SK-N-SH treated with all-trans-retinoic acid at 6 μM for 48 hours (cell line): ENCODE results near the gene BPIFB2.

ENCODE experiments used
- ATAC-seq: fragments of 200-7000 bp; cut with Tn5 transposase; 3 replicates; pipeline ENCODE4 v1.9.1; 2020; ENCODE audit warnings: mild to moderate bottlenecking, moderate library complexity
- BACH2 ChIP-seq: fragments of 250-450 bp; sonication (Bioruptor Pico); IDR thresholded peaks from 2 replicates; pipeline ENCODE4 v1.9.0; 2021; ENCODE audit warnings: mild to moderate bottlenecking, borderline replicate concordance
- CSDC2 ChIP-seq: fragments of 250-450 bp; sonication (Bioruptor Pico); IDR thresholded peaks from 2 replicates; pipeline ENCODE4 v1.5.0; 2020; ENCODE audit warnings: mild to moderate bottlenecking, moderate library complexity
- ESRRG ChIP-seq: fragments of 250-450 bp; sonication (Bioruptor Pico); IDR thresholded peaks from 2 replicates; pipeline ENCODE4 v1.6.1; 2021; ENCODE audit warnings: mild to moderate bottlenecking
- OSR1 ChIP-seq: fragments of 250-450 bp; sonication (Bioruptor Pico); IDR thresholded peaks from 2 replicates; pipeline ENCODE4 v1.8.0; 2022; ENCODE audit warnings: moderate library complexity, mild to moderate bottlenecking, inconsistent platforms
- SNAI2 ChIP-seq: fragments of 250-450 bp; sonication (Bioruptor Pico); IDR thresholded peaks from 2 replicates; pipeline ENCODE4 v1.5.0; 2020; ENCODE audit warnings: mild to moderate bottlenecking, moderate library complexity
- TCF4 ChIP-seq: fragments of 250-450 bp; sonication (Bioruptor Pico); IDR thresholded peaks from 2 replicates; pipeline ENCODE4 v1.8.0; 2021; ENCODE audit warnings: mild to moderate bottlenecking, moderate library complexity, borderline replicate concordance
- ZC3H10 ChIP-seq: fragments of 250-450 bp; sonication (Bioruptor Pico); IDR thresholded peaks from 2 replicates; pipeline ENCODE4 v1.5.1; 2021; ENCODE audit warnings: mild to moderate bottlenecking, moderate library complexity
- ZFP3 ChIP-seq: fragments of 250-450 bp; sonication (Bioruptor Pico); IDR thresholded peaks from 2 replicates; pipeline ENCODE4 v1.5.0; 2020; ENCODE audit warnings: mild to moderate bottlenecking, moderate library complexity
- ZFP30 ChIP-seq: fragments of 450-650 bp; formaldehyde crosslinking; IDR thresholded peaks from 2 replicates; pipeline ENCODE4 v1.5.0; 2022; ENCODE audit warnings: mild to moderate bottlenecking, moderate library complexity
- ZNF565 ChIP-seq: fragments of 450-650 bp; formaldehyde crosslinking; conservative IDR thresholded peaks from 2 replicates; pipeline ENCODE4 v1.5.0; 2020; ENCODE audit warnings: low read depth, mild to moderate bottlenecking, moderate library complexity
- ZNF70 ChIP-seq: fragments of 450-650 bp; formaldehyde crosslinking; IDR thresholded peaks from 2 replicates; pipeline ENCODE4 v1.5.0; 2020; ENCODE audit warnings: mild to moderate bottlenecking, moderate library complexity
- TF ChIP-seq, protein P1 (sequence below): fragments of 250-450 bp; sonication (Bioruptor Pico); IDR thresholded peaks from 2 replicates; pipeline ENCODE4 v1.5.0; 2020; ENCODE audit warnings: mild to moderate bottlenecking, moderate library complexity
- TF ChIP-seq, protein P2 (sequence below): fragments of 250-450 bp; sonication (Bioruptor Pico); IDR thresholded peaks from 2 replicates; pipeline ENCODE4 v1.5.1; 2020; ENCODE audit warnings: low read depth, mild to moderate bottlenecking, moderate library complexity
- TF ChIP-seq, protein P3 (sequence below): fragments of 250-450 bp; sonication (Bioruptor Pico); IDR thresholded peaks from 2 replicates; pipeline ENCODE4 v1.8.0; 2020; ENCODE audit warnings: mild to moderate bottlenecking, moderate library complexity, borderline replicate concordance
- TF ChIP-seq, protein P4 (sequence below): fragments of 250-450 bp; sonication (Bioruptor Pico); IDR thresholded peaks from 2 replicates; pipeline ENCODE4 v1.5.1; 2021; ENCODE audit warnings: mild to moderate bottlenecking, moderate library complexity
- TF ChIP-seq, protein P5 (sequence below): fragments of 250-450 bp; sonication (Bioruptor Pico); IDR thresholded peaks from 2 replicates; pipeline ENCODE4 v1.8.0; 2021; ENCODE audit warnings: low read depth, mild to moderate bottlenecking, moderate library complexity, borderline replicate concordance

Gene BPIFB2

DNA sequence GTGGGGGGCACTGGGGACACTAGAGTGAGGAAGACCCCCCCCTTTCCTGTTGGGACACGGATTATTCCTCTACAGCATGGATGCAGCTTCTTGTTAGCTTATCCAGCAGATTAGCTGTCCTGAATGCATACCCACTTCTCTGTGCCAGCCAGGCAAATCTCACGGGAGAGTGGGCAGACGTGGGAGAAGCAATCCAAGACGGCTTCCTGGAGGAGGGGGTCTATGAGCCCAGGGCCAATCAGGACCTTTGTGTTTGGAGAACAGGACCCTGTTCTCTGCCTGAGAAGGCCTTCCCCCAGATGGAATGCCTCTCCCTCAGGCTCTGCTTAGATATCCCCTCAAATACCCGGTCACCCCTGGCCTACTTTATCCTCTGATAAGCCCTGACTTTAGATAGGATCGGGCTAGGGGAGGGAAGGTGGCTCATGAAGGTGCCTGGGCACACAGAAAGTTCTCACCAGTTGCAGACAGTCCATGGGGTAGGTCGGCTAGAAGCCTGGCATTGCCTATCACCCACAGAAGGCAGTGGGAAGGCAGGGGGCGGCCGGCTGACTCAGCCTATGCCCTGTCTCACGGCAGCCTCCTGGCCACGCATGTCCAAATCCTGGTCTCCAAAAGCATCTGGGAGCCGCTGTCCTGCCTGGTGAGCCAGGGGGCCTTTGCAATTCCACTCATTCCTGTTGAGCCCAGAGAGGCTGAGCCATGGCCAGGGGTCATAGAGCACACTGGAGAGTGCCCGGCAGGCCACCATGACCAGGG is 38.0 kb upstream of the BPIFB2 start:
- TF ChIP-seq OSR1 (CRISPR knock-in tag) (no peak), TCF4 (CRISPR knock-in tag) (no peak), ZFP3 (CRISPR knock-in tag) (no peak), CSDC2 (no peak), ZNF70 (CRISPR knock-in tag) (no peak), BACH2 (no peak), ZC3H10 (CRISPR knock-in tag) (no peak), ZNF565 (CRISPR knock-in tag) (no peak)
- TF ChIP-seq, protein P1, sequence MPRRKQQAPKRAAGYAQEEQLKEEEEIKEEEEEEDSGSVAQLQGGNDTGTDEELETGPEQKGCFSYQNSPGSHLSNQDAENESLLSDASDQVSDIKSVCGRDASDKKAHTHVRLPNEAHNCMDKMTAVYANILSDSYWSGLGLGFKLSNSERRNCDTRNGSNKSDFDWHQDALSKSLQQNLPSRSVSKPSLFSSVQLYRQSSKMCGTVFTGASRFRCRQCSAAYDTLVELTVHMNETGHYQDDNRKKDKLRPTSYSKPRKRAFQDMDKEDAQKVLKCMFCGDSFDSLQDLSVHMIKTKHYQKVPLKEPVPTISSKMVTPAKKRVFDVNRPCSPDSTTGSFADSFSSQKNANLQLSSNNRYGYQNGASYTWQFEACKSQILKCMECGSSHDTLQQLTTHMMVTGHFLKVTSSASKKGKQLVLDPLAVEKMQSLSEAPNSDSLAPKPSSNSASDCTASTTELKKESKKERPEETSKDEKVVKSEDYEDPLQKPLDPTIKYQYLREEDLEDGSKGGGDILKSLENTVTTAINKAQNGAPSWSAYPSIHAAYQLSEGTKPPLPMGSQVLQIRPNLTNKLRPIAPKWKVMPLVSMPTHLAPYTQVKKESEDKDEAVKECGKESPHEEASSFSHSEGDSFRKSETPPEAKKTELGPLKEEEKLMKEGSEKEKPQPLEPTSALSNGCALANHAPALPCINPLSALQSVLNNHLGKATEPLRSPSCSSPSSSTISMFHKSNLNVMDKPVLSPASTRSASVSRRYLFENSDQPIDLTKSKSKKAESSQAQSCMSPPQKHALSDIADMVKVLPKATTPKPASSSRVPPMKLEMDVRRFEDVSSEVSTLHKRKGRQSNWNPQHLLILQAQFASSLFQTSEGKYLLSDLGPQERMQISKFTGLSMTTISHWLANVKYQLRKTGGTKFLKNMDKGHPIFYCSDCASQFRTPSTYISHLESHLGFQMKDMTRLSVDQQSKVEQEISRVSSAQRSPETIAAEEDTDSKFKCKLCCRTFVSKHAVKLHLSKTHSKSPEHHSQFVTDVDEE (CRISPR knock-in tag), result no peak
- TF ChIP-seq, protein P2, sequence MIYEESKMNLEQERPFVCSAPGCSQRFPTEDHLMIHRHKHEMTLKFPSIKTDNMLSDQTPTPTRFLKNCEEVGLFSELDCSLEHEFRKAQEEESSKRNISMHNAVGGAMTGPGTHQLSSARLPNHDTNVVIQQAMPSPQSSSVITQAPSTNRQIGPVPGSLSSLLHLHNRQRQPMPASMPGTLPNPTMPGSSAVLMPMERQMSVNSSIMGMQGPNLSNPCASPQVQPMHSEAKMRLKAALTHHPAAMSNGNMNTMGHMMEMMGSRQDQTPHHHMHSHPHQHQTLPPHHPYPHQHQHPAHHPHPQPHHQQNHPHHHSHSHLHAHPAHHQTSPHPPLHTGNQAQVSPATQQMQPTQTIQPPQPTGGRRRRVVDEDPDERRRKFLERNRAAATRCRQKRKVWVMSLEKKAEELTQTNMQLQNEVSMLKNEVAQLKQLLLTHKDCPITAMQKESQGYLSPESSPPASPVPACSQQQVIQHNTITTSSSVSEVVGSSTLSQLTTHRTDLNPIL (CRISPR knock-in tag), result no peak
- no peak for ATAC-seq

DNA sequence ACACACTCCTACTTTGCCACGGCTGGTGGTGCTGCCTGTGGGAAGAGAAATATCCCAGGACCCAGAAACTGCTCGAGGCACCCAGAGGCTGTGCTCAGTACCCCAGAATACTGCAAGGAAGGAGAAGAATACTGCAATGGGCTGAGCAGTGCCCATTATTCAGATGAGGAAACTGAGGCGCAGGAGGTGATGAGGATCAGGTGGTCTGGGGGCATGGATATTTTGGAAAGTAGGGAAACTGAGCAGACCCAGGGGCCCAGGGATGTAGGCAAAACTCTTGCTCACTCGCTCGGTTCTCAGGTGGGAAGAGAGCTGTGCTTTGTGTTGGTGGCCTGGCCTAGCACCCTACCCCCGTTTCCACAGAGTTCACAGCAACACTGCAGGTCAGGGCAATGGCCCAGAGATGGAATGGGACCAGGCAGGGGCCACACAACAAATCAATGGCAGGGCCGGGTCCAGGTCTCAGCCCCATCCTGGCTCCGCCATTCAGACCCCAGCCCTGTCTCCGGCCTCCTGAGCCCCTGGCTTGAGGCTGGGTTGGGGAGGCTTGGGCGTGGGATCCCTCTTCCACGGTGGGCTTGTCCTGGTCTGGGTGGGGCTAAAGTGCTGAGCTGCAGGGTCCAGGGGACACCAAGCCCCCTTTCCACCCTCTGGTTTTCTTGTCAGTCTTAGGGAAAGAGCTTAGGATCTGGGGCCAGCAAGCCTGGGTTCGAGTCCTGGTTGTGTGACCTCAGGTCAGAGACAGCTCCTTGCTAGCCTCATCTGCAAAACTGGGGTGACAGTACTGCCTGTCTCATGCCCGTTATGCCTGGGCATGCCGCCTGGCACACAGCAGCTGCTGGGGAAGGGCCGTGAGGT is 37.2 kb upstream of the BPIFB2 start:
- TF ChIP-seq OSR1 (CRISPR knock-in tag) (no peak), SNAI2 (CRISPR knock-in tag) (no peak), BACH2 (no peak), ZNF565 (CRISPR knock-in tag) (no peak), ZFP30 (CRISPR knock-in tag) (no peak), ESRRG (CRISPR knock-in tag) (no peak)
- TF ChIP-seq, protein P1 (CRISPR knock-in tag), result no peak
- TF ChIP-seq, protein P3, sequence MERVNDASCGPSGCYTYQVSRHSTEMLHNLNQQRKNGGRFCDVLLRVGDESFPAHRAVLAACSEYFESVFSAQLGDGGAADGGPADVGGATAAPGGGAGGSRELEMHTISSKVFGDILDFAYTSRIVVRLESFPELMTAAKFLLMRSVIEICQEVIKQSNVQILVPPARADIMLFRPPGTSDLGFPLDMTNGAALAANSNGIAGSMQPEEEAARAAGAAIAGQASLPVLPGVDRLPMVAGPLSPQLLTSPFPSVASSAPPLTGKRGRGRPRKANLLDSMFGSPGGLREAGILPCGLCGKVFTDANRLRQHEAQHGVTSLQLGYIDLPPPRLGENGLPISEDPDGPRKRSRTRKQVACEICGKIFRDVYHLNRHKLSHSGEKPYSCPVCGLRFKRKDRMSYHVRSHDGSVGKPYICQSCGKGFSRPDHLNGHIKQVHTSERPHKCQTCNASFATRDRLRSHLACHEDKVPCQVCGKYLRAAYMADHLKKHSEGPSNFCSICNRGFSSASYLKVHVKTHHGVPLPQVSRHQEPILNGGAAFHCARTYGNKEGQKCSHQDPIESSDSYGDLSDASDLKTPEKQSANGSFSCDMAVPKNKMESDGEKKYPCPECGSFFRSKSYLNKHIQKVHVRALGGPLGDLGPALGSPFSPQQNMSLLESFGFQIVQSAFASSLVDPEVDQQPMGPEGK, result no peak
- TF ChIP-seq, protein P4, sequence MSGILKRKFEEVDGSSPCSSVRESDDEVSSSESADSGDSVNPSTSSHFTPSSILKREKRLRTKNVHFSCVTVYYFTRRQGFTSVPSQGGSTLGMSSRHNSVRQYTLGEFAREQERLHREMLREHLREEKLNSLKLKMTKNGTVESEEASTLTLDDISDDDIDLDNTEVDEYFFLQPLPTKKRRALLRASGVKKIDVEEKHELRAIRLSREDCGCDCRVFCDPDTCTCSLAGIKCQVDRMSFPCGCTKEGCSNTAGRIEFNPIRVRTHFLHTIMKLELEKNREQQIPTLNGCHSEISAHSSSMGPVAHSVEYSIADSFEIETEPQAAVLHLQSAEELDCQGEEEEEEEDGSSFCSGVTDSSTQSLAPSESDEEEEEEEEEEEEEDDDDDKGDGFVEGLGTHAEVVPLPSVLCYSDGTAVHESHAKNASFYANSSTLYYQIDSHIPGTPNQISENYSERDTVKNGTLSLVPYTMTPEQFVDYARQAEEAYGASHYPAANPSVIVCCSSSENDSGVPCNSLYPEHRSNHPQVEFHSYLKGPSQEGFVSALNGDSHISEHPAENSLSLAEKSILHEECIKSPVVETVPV (CRISPR knock-in tag), result no peak
- TF ChIP-seq, protein P5, sequence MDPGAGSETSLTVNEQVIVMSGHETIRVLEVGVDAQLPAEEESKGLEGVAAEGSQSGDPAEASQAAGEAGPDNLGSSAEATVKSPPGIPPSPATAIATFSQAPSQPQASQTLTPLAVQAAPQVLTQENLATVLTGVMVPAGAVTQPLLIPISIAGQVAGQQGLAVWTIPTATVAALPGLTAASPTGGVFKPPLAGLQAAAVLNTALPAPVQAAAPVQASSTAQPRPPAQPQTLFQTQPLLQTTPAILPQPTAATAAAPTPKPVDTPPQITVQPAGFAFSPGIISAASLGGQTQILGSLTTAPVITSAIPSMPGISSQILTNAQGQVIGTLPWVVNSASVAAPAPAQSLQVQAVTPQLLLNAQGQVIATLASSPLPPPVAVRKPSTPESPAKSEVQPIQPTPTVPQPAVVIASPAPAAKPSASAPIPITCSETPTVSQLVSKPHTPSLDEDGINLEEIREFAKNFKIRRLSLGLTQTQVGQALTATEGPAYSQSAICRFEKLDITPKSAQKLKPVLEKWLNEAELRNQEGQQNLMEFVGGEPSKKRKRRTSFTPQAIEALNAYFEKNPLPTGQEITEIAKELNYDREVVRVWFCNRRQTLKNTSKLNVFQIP (CRISPR knock-in tag), result no peak
- ATAC-seq, result no peak
